MCF 10A (cell line): Measurements from ENCODE around the gene PGAM5. TPM values are rescaled to one million over a fixed set of nuclear protein-coding genes. Genes with fewer than 3 reads are reported as not detected.

Source experiments
- BruUV-seq: library from RNA; stranded (reverse); fragments of 400-500 nt; replicated peaks from 2 replicates; lab custom pipeline; 2021; lab: Mats Ljungman, UMichigan
- CTCF ChIA-PET: fragments of 300-600 bp; sonication (Branson Sonifier 250); formaldehyde crosslinking; extraction: SDS; loops from one replicate; lab custom pipeline; 2021; ENCODE audit warnings: antibody characterized with exemption, inconsistent platforms; lab: Yijun Ruan, JAX
- POLR2A ChIA-PET: fragments of 300-600, 350-650 bp; sonication (Branson Sonifier 250); formaldehyde crosslinking; extraction: SDS; loops from one replicate; lab custom pipeline; 2020; ENCODE audit warnings: antibody characterized with exemption, inconsistent platforms; lab: Yijun Ruan, JAX
- DNase-seq: peaks from one replicate; pipeline ENCODE4 v3.0.0-alpha.2; 2018; ENCODE audit not compliant: unreplicated experiment
- H3K27ac Mint-ChIP-seq: one replicate; pipeline ENCODE4 v1.8.0; 2022; ENCODE audit warnings: mild to moderate bottlenecking, low read depth, mixed read lengths; ENCODE audit not compliant: unreplicated experiment
- H3K27me3 Mint-ChIP-seq: one replicate; pipeline ENCODE4 v1.8.0; 2022; ENCODE audit warnings: mixed read lengths; ENCODE audit not compliant: insufficient read depth, unreplicated experiment
- H3K36me3 Mint-ChIP-seq: one replicate; pipeline ENCODE4 v1.8.0; 2022; ENCODE audit warnings: mild to moderate bottlenecking, moderate library complexity, mixed read lengths; ENCODE audit not compliant: insufficient read depth, unreplicated experiment
- H3K4me1 Mint-ChIP-seq: one replicate; pipeline ENCODE4 v1.8.0; 2022; ENCODE audit warnings: mixed read lengths; ENCODE audit not compliant: insufficient read depth, unreplicated experiment
- H3K4me3 Mint-ChIP-seq: one replicate; pipeline ENCODE4 v1.8.0; 2022; ENCODE audit warnings: mild to moderate bottlenecking, moderate library complexity, mixed read lengths; ENCODE audit not compliant: unreplicated experiment
- H3K9me3 Mint-ChIP-seq: one replicate; pipeline ENCODE4 v1.8.0; 2022; ENCODE audit warnings: mixed read lengths; ENCODE audit not compliant: unreplicated experiment
- CTCF ChIP-seq: fragments of 200-600 bp; IDR thresholded peaks from one replicate; pipeline ENCODE4 v1.8.0; 2022; ENCODE audit warnings: antibody characterized with exemption, mild to moderate bottlenecking; ENCODE audit not compliant: unreplicated experiment
- intact Hi-C: fragments of 100-400 bp; cut with micrococcal nuclease; formaldehyde crosslinking; loops from 2 replicates; pipeline ENCODE4 v1.14.1; 2022
- total RNA-seq: library from RNA; stranded (reverse); gene quantifications from 2 replicates; pipeline ENCODE4 v1.2.3, GENCODE V29; 2022

PGAM5 gene
- total RNA-seq, 1 experiment from 2014 or later: 84.0 TPM

- POLR2A ChIA-PET: no interaction called here
- TF ChIP-seq CTCF: no peak
- Mint-ChIP-seq H3K4me3 (no peak overlapping the region), H3K27me3 (no peaks in the 10 kb centered on the region), H3K36me3 (peaks cover 94% of the 10 kb centered on the region), H3K9me3 (no peaks in the 10 kb centered on the region), H3K4me1 (no peaks in the 10 kb centered on the region), H3K27ac (no peak overlapping the region)
- no peak for DNase-seq
- intact Hi-C loops: no loop called here
- CTCF ChIA-PET: interaction anchor here (0.6 to 1.0 kb wide), 2 partner anchors 10 to 12 kb away, joined by 3 read pairs; no protein-coding TSS in a partner anchor
- BruUV-seq: no TSS peak
These were observed 20.9 kb downstream of the PGAM5 start for GRCh38 chr12:132731574-132731973.

DNA sequence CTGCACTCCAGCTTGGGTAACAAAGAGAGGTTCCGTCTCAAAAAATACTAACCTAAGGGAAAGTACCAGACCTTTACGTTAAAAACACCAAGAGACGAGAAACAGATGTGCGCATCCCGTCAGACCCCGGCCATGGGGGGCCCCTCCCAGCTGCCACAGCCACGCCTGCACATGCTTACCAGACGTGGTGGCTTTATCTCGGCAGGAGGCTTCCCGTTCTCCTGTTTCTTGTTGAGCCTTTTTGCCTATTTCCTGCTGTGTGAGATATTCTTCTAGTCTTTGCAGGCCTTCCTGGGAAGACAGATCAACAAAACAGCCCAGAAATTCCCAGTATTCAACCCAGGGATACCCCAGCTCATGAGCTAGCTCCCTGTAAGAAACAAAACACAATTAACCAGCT, 23.6 kb downstream of the PGAM5 start:
- BruUV-seq: no TSS peak
- ChIA-PET CTCF (no interaction called here), POLR2A (interaction anchor here (0.6 to 0.7 kb wide), 2 partner anchors 12 to 31 kb away, joined by 3 read pairs; no protein-coding TSS in a partner anchor)
- Mint-ChIP-seq H3K27ac (no peak overlapping the region), H3K36me3 (peaks cover 96% of the 10 kb centered on the region), H3K4me1 (no peaks in the 10 kb centered on the region), H3K27me3 (no peaks in the 10 kb centered on the region), H3K4me3 (no peak overlapping the region), H3K9me3 (no peaks in the 10 kb centered on the region)
- no peak for TF ChIP-seq CTCF
- intact Hi-C loops: no loop called here
- no peak for DNase-seq

GRCh38 chr12:132735496-132735895, 24.9 kb downstream of the PGAM5 start:
- H3K27me3 Mint-ChIP-seq: no peaks in the 10 kb centered on the region
- intact Hi-C loops: no loop called here
- no peak overlapping the region for H3K4me3 Mint-ChIP-seq
- no peak for DNase-seq
- POLR2A ChIA-PET: interaction anchor here (0.6 to 0.7 kb wide), 3 partner anchors 15 to 306 kb away, joined by 3 to 5 read pairs (median 4); no protein-coding TSS in a partner anchor
- H3K27ac Mint-ChIP-seq: no peak overlapping the region
- H3K36me3 Mint-ChIP-seq: peaks cover 97% of the 10 kb centered on the region
- no peaks in the 10 kb centered on the region for H3K4me1 Mint-ChIP-seq
- TF ChIP-seq CTCF: no peak
- CTCF ChIA-PET: interaction anchor here (0.7 kb wide), 1 partner anchor 379 kb away, joined by 3 read pairs; no protein-coding TSS in a partner anchor
- H3K9me3 Mint-ChIP-seq: no peaks in the 10 kb centered on the region
- BruUV-seq: no TSS peak

GRCh38 chr12:132736378-132736777, 25.7 kb downstream of the PGAM5 start:
- no peak overlapping the region for H3K27ac Mint-ChIP-seq
- no peak overlapping the region for H3K4me3 Mint-ChIP-seq
- no peaks in the 10 kb centered on the region for H3K4me1 Mint-ChIP-seq
- H3K36me3 Mint-ChIP-seq: peaks cover 97% of the 10 kb centered on the region
- no peaks in the 10 kb centered on the region for H3K27me3 Mint-ChIP-seq
- ChIA-PET CTCF (interaction anchor here (0.7 kb wide), 1 partner anchor 9 kb away, joined by 3 read pairs; no protein-coding TSS in a partner anchor), POLR2A (no interaction called here)
- BruUV-seq: no TSS peak
- H3K9me3 Mint-ChIP-seq: no peaks in the 10 kb centered on the region
- intact Hi-C loops: no loop called here
- no peak for TF ChIP-seq CTCF
- DNase-seq: no peak
